ENCODE data around the gene RERE.
A peak's percentile ranks its signal among the peaks of the same experiment; 100 is the strongest.

The RERE gene

GRCh38 chr1:8524627-8525157, 292.7 kb downstream of the RERE start:
- TF ChIP-seq EGR2 (tag by site-specific recombination; IDR thresholded peaks at IDR 0.05; ENCODE audit: low read depth) (no peak), ZNF747 (tag by site-specific recombination; IDR thresholded peaks at IDR 0.05) (no peak), ZNF555 (tag by site-specific recombination; conservative IDR thresholded peaks at IDR 0.05) (no peak), ZNF776 (tag by site-specific recombination; IDR thresholded peaks at IDR 0.05; ENCODE audit: borderline replicate concordance) (no peak), ZNF23 (tag by site-specific recombination; IDR thresholded peaks at IDR 0.05; ENCODE audit: borderline replicate concordance) (no peak), PRDM6 (tag by site-specific recombination; IDR thresholded peaks at IDR 0.05) (0 out of 2 replicates have a peak, but pooled peaks have one; percentile 28), ZNF311 (tag by site-specific recombination; IDR thresholded peaks at IDR 0.05; ENCODE audit: borderline replicate concordance) (no peak), SP3 (tag by site-specific recombination; IDR thresholded peaks at IDR 0.05) (0 out of 2 replicates have a peak, but pooled peaks have one; percentile 6), ZNF302 (tag by site-specific recombination; IDR thresholded peaks at IDR 0.05; ENCODE audit: low read depth) (no peak), GLIS1 (tag by site-specific recombination; IDR thresholded peaks at IDR 0.05) (no peak)
- H3K36me3 ChIP-seq (ENCODE audit: control insufficient read depth in 2 of 2, insufficient read depth in 1 of 2, low read length in 2 of 2) = peaks cover 0 to 8% of the 10 kb centered on the region in 2 experiments; a peak in 2 of 3 replicates
- ChIA-PET POLR2A (interaction anchor here (1.1 to 2.5 kb wide), 4 partner anchors 8 to 100 kb away, joined by 4 to 11 read pairs (median 7); no protein-coding TSS in a partner anchor), CTCF (interaction anchor here (1.0 to 1.5 kb wide), 2 partner anchors 15 to 45 kb away, joined by 3 read pairs; no protein-coding TSS in a partner anchor)
- H3K27ac ChIP-seq (ENCODE audit: extremely low read depth, low read depth, low read length) = no peak overlapping the region
- H3K4me1 ChIP-seq (ENCODE audit: control insufficient read depth, insufficient read depth, low read length) = peaks cover 4% of the 10 kb centered on the region
- peak overlapping the region; percentile 49; the same call in 1 of the 2 replicates for H3K4me3 ChIP-seq (ENCODE audit: low read depth, low read length)
- H3K9me3 ChIP-seq (ENCODE audit: control insufficient read depth, insufficient read depth, low read depth, low read length) = no peaks in the 10 kb centered on the region

GRCh38 chr1:8523666-8524206, 293.7 kb downstream of the RERE start:
- TF ChIP-seq ZNF155 (tag by site-specific recombination; IDR thresholded peaks at IDR 0.05) (no peak), YY2 (tag by site-specific recombination; IDR thresholded peaks at IDR 0.05) (no peak), ZNF362 (tag by site-specific recombination; IDR thresholded peaks at IDR 0.05) (no peak), MYNN (tag by site-specific recombination; IDR thresholded peaks at IDR 0.05; ENCODE audit: borderline replicate concordance) (no peak), ZNF280C (tag by site-specific recombination; IDR thresholded peaks at IDR 0.05) (no peak)
- Histone ChIP-seq H3K4me1 (ENCODE audit: control insufficient read depth, insufficient read depth, low read length) (peaks cover 4% of the 10 kb centered on the region), H3K27ac (ENCODE audit: extremely low read depth, low read depth, low read length) (no peak overlapping the region), H3K9me3 (ENCODE audit: control insufficient read depth, insufficient read depth, low read depth, low read length) (no peaks in the 10 kb centered on the region), H3K4me3 (ENCODE audit: low read depth, low read length) (no peak overlapping the region), H3K36me3 (ENCODE audit: control insufficient read depth in 2 of 2, insufficient read depth in 1 of 2, low read length in 2 of 2) (peaks cover 0 to 6% of the 10 kb centered on the region in 2 experiments; a peak in 2 of 3 replicates)
- POLR2A ChIA-PET = interaction anchor here (1.0 kb wide), 1 partner anchor 14 kb away, joined by 3 read pairs; no protein-coding TSS in a partner anchor
- CTCF ChIA-PET = interaction anchor here (0.6 kb wide), 1 partner anchor 36 kb away, joined by 3 read pairs; no protein-coding TSS in a partner anchor

- Histone ChIP-seq H3K4me1 (ENCODE audit: control insufficient read depth, insufficient read depth, low read length) (peaks cover 14% of the 10 kb centered on the region), H3K36me3 (ENCODE audit: control insufficient read depth in 2 of 2, insufficient read depth in 1 of 2, low read length in 2 of 2) (peaks cover 0 to 6% of the 10 kb centered on the region in 2 experiments; a peak in 2 of 3 replicates), H3K4me3 (ENCODE audit: low read depth, low read length) (no peak overlapping the region), H3K9me3 (ENCODE audit: control insufficient read depth, insufficient read depth, low read depth, low read length) (no peaks in the 10 kb centered on the region), H3K27ac (ENCODE audit: extremely low read depth, low read depth, low read length) (no peak overlapping the region; the same call in 1 of the 2 replicates)
- POLR2A ChIA-PET = no interaction called here
- CTCF ChIA-PET = no interaction called here
- 0 out of 2 replicates have a peak, but pooled peaks have one; percentile 18 for TF ChIP-seq ATF2 (tag by site-specific recombination; IDR thresholded peaks at IDR 0.05; ENCODE audit: low read depth)
- peak; percentile 80 for TF ChIP-seq ZBTB21 (tag by site-specific recombination; IDR thresholded peaks at IDR 0.05)
- TF ChIP-seq OSR2 (tag by site-specific recombination; IDR thresholded peaks at IDR 0.05) = 0 out of 2 replicates have a peak, but pooled peaks have one; percentile 16
- TF ChIP-seq ZNF629 (tag by site-specific recombination; IDR thresholded peaks at IDR 0.05) = peak; percentile 92
- TF ChIP-seq IKZF3 (tag by site-specific recombination; IDR thresholded peaks at IDR 0.05) = 0 out of 2 replicates have a peak, but pooled peaks have one; percentile 36
Measured at GRCh38 chr1:8520483-8520966, 296.9 kb downstream of the RERE start.

All from HEK293 (cell line).